Measurements from ENCODE around the gene CPNE4.

DNA sequence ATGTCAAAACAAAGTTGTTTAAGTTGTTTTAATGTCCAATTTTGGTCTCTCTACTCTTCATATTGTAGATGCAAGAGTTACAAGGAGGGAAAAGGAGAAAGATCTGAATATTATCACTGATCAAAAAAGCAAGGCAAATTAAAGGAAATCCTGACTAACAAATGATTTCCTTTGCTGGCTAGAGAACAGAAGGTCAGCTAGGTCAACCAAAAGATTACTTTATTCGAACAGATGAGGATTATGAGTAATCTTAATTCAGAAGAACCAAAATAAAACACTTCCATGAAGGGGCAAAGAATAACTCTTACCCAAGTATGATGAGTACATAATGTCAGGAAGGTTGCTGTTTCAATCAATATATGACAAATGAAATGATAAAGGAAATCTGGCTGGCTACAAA, 33.8 kb downstream of the CPNE4 start:
- TF ChIP-seq CTCF (conservative IDR thresholded peaks at IDR 0.05; ENCODE audit: low read depth, low read length) = no peak
- no peak for TF ChIP-seq EZH2 (IDR thresholded peaks at IDR 0.05; ENCODE audit: low read length, unreplicated experiment)
